ENCODE results near the gene PBXIP1. TPM values are rescaled to one million over a fixed set of nuclear protein-coding genes. Genes with fewer than 3 reads are reported as not detected.

PBXIP1 gene, protein sequence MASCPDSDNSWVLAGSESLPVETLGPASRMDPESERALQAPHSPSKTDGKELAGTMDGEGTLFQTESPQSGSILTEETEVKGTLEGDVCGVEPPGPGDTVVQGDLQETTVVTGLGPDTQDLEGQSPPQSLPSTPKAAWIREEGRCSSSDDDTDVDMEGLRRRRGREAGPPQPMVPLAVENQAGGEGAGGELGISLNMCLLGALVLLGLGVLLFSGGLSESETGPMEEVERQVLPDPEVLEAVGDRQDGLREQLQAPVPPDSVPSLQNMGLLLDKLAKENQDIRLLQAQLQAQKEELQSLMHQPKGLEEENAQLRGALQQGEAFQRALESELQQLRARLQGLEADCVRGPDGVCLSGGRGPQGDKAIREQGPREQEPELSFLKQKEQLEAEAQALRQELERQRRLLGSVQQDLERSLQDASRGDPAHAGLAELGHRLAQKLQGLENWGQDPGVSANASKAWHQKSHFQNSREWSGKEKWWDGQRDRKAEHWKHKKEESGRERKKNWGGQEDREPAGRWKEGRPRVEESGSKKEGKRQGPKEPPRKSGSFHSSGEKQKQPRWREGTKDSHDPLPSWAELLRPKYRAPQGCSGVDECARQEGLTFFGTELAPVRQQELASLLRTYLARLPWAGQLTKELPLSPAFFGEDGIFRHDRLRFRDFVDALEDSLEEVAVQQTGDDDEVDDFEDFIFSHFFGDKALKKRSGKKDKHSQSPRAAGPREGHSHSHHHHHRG
- polyA plus RNA-seq (ENCODE audit: insufficient read length in 3 of 3): 10 to 100 TPM; 56.2 to 80.8 (median 70.4) TPM
- long read RNA-seq, donor 1, partial matches to known transcripts: 7 of 9 reads
- long read RNA-seq, donor 1, other reads (novel, unspliced or antisense): 0 of 9 reads
- long read RNA-seq, donor 2, partial matches to known transcripts: 35 of 37 reads
- long read RNA-seq, donor 2, other reads (novel, unspliced or antisense): 0 of 37 reads
- long read RNA-seq, donor 3, transcript PBXIP1-202 (11 exons, 3,212 nt): major isoform, 5 of 16 reads
- long read RNA-seq, donor 3, partial matches to known transcripts: 11 of 16 reads
- long read RNA-seq, donor 3, other reads (novel, unspliced or antisense): 0 of 16 reads
- long read RNA-seq, donor 4, partial matches to known transcripts: 65 of 69 reads
- long read RNA-seq, donor 4, other reads (novel, unspliced or antisense): 0 of 69 reads
- long read RNA-seq, donor 5: 0 reads
- long read RNA-seq, donor 6, partial matches to known transcripts: 11 of 12 reads
- long read RNA-seq, donor 6, other reads (novel, unspliced or antisense): 0 of 12 reads
- long read RNA-seq, donor 7, partial matches to known transcripts: 0 of 4 reads
- long read RNA-seq, donor 7, other reads (novel, unspliced or antisense): 0 of 4 reads
- long read RNA-seq, donor 8, partial matches to known transcripts: 12 of 13 reads
- long read RNA-seq, donor 8, other reads (novel, unspliced or antisense): 0 of 13 reads
- long read RNA-seq, donor 9, partial matches to known transcripts: 0 of 3 reads
- long read RNA-seq, donor 9, other reads (novel, unspliced or antisense): 0 of 3 reads
- long read RNA-seq, donor 10, partial matches to known transcripts: 10 of 12 reads
- long read RNA-seq, donor 10, other reads (novel, unspliced or antisense): 0 of 12 reads
- long read RNA-seq, donor 11, transcript PBXIP1-202 (11 exons, 3,212 nt): major isoform, 5 of 5 reads
- long read RNA-seq, donor 11, partial matches to known transcripts: 0 of 5 reads
- long read RNA-seq, donor 11, other reads (novel, unspliced or antisense): 0 of 5 reads
- long read RNA-seq, donor 12, partial matches to known transcripts: 0 of 3 reads
- long read RNA-seq, donor 12, other reads (novel, unspliced or antisense): 0 of 3 reads
- long read RNA-seq, donor 13, partial matches to known transcripts: 13 of 15 reads
- long read RNA-seq, donor 13, other reads (novel, unspliced or antisense): 0 of 15 reads
- long read RNA-seq, donor 14, partial matches to known transcripts: 5 of 7 reads
- long read RNA-seq, donor 14, other reads (novel, unspliced or antisense): 0 of 7 reads
- long read RNA-seq, donor 15, partial matches to known transcripts: 5 of 5 reads
- long read RNA-seq, donor 15, other reads (novel, unspliced or antisense): 0 of 5 reads
- long read RNA-seq, donor 16, transcript PBXIP1-202 (11 exons, 3,212 nt): major isoform, 12 of 27 reads
- long read RNA-seq, donor 16, partial matches to known transcripts: 15 of 27 reads
- long read RNA-seq, donor 16, other reads (novel, unspliced or antisense): 0 of 27 reads

DNA sequence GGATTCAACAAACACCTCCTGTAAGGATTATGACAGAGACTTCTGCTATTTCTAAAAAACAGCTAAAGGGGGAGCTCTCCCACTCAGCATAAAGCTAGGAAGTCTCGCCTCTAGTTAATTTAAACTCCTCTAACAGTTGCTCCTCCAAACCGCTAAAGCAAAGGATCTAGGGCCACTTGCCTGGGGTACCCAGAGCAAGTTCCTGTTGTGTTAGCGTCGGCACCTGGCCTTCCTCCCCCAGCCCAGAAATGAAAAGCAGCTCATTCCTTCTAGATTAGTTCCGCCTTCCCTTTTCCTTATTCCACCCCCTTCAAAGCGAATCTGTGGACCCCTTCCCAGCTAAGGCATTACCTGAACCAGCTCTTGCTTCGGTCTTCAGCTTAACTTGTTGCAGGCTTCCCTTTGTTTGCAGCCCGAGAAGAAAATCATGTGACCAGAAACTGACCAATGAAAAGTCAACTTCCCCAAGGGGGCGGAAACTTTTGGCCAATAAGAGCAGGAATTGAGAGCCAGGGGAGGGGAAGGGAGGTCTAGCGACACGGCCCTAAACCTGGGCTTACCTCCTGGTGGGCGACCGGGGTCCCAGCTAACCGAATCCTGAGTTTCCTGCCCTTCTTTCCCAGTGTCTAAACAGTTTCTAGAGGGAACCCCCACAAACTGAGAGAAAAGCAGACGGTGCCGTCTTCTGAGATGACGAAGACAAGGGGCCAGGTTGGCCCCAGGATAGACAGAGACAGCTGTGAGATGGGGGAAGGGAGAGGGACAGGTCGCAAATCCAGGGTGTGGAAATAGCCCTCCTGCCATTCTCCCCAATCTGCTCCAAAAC, at the start of gene PBXIP1:
PBXIP1 (minus strand) TSS at position 382 of the 826 bp plus-strand sequence. CDS start 2,378 bp downstream, outside the sequence.
- peak in 10 of 11 donors; percentile 89 to 98 (median 94) for DNase-seq (ENCODE audit: extremely low read depth in 1 of 11, low read depth in 9 of 11, low spot score in 4 of 11)

DNA sequence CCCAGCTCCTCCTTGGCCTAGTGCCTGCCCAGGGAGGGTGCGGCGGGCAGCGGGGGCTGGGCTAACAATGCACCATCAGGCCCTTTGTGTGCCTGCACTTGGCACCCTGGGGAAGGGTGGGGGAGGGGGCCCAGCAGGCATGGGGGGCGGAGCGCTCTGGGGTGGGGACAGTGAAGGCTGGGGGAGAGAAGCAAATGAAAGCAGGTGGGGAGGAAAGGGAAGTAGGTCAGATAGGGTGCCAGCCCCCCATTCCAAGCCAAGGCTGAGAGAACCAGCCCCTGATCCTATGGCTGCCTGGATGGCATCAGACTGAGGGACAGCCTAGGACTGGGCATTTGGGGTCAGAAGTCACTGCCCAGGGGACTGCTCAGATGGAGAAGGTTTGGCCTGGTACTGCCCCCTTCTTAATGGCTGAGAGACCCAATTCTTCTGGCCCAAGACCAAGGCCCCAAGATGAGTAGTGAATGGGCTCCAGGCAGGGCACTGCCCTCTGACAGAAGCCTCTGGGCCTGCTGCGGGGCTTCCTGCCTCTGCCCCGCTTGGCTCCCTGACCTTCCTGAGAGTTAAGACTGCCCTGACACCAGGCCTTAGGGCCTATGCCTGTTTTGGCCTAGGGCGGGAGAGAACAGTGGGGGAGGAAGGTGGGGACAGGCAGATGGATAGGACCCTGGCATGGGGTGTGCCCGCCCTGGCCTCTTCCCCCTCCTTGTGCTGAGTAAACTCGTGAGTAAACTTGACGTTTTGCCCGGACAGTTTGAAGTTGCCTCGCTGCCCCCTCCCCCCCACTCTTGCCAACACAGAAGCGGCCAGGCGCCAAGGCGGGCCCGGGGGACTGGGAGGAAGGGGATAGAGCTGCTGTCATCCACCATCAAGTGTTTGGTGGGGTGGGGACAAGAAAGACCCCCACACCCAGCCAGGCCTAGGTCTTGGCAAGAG, 49.4 kb upstream of the PBXIP1 start:
- DNase-seq (ENCODE audit: extremely low read depth in 1 of 11, low read depth in 9 of 11, low spot score in 4 of 11): no peak

DNA sequence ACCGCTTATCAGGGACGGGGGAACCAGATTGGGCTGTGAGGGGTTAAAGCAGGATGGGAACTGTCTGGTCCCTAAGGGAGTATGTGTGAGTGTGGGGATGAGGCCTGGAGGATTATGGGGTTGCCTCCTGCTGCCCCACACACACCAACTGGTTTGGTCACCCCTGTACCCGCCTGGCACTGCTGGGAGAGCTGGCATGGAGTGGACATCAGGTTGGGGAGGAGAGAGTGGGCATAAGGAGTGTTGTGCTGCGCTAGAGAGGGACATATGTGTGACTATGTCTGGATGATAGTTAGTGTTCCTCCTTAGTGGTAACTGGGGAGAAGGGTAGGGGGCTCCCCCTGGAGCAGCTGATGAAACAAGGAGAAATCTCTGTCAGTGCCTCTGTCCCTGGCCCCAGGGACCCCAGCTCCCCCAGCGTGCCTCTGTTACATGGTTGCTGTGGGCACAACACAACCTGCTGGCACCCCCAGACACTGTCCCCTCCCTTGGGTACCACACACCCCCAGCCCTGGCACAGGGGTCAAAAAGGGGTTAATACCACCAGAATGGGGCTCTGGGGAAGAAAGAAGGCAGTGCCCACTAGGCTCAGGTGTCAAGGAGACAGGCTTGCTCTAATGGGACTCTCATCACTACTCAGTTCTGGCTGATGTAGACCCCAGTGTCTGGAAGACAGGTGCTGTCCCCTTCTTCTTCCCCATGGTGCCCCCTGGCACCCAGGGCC, 48.6 kb upstream of the PBXIP1 start:
- DNase-seq (ENCODE audit: extremely low read depth in 1 of 11, low read depth in 9 of 11, low spot score in 4 of 11): no peak

DNA sequence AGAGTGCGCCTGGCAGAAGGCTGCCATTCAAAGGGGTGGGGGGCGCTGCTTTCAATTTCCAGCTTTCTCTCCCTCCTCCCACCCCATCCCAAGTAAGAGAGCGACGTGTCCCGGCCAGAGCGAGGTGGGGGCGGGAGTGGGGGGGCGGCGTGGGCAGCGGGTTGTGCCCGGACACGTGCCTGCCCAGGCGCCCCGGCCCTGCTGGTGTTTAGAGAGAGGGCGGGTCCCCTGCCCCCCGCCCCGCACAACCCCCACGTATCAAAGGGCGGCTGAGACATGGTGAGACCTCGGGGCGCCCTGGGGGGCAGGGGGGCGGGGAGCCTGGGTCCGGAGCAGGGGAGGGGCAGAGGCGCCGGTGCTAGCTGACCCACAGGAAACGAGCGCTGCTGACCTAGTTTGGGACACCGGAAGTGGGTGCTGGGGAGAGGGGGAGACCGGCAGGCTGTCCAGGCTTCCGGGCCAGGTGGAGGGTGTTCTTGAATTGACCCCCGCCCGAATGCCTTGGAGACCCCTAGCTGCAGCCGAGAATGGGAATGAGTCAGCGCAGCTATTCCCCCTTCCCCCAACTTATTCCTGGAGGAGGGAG, 48.0 kb upstream of the PBXIP1 start:
- DNase-seq (ENCODE audit: extremely low read depth in 1 of 11, low read depth in 9 of 11, low spot score in 4 of 11): peak in 1 of 11 donors; percentile 33

DNA sequence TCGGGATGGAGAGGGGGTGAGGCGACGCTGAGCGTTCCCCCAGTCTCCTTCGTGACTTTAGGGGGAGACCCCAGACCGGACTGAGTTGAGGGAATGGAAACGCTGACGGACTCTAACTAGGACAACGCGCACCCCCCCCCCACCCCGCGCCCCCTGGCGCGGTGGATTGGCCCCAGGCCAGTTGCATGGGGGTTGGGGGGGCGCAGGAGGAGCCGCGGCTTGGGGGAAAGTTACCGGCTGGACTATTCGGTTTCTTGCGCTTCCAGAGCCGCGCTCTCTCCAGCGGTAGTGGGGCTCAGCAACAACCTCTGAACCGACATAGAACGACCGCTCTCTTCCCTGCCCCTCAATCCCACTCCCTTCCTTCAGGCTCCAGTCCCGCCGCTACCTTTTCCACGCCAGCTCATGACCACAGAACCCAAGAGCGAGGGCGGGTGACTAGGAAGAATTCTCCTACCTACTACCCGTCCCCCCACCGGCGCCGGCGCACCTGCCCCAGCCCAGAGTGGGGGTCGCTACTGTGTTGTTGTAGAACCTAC, 47.4 kb upstream of the PBXIP1 start:
- DNase-seq (ENCODE audit: extremely low read depth in 1 of 11, low read depth in 9 of 11, low spot score in 4 of 11): peak in 1 of 11 donors; percentile 18

DNA sequence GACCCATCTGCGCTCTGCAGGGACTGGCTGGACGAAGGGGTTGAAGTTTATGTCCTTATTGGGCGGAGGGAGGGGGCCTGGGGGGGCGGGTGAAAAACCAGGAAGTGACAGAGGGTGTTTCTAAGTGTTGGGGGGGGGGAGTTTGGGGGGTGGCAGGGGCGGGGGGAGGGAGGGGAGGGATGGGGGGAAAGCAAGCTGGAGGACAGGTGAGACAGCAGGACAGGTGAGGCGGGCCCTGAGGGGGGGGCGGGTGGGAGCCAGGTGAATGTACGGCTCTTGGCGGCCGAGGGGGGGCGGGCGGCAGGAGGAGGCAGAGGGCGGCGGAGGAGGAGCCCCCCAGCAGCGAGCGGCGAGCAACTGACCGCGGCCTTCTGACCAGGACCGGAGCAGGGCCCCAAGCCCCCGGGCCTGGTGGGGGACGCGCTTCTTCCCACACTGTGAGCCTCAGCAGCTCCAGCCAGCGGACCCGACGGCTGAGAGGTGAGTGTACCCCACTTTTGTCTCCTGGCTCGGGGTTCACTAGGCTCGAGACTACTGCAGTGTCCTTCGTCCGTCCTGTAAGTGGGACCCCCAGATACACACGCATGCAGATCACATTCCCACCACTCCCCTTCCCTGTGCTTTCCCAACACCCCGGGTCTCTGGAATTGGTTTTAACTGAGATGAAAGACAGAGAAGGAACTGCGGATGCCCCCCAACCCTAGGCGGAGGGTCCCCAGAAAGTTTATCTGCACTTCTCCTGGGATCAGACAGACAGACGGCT, 46.7 kb upstream of the PBXIP1 start, which contains the start of gene ZBTB7B:
ZBTB7B (plus strand) TSS at position 339 of the 763 bp plus-strand sequence. CDS start 11,859 bp downstream, outside the sequence.
- no peak for DNase-seq (ENCODE audit: extremely low read depth in 1 of 11, low read depth in 9 of 11, low spot score in 4 of 11)

DNA sequence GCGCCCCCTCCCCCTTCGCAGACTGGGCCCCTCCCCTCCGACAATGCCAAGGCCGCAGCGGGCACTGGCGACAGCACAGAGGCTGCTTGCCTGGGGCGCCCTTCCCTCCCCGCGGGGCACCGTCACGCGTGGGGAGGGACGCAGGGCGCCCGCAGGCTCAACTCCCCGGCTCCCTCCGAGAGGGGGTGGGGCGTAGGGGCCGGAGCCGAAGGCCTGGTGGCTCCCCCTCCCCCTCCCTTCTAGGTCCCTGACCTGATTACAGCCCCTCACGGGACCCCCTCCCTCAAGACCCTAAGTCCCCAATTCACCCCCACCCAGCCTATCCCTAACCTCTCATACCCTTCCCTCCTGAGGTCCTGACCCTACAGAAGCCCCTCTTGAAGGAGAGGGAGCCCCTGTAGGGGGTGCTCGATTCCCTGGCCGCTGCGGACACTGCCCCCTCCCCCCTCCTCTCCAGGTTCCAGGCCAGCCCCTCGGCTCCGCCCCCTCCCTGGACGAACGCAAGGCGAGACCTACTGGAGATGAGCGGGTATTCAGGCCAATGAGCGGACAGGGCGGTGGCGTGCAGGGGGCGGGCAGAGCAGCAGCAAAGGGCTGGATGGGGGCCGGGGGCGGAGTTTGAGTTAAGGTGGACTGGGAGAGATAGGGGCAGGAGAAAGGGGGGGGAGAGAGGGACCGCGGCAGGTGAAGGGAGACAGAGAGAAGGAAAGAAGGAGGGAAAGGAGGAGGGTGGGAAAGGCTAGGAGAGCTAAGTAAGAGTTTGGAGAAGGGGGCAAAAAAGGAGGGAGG, 46.0 kb upstream of the PBXIP1 start:
- DNase-seq (ENCODE audit: extremely low read depth in 1 of 11, low read depth in 9 of 11, low spot score in 4 of 11): peak; percentile 94 to 99 (median 98)

DNA sequence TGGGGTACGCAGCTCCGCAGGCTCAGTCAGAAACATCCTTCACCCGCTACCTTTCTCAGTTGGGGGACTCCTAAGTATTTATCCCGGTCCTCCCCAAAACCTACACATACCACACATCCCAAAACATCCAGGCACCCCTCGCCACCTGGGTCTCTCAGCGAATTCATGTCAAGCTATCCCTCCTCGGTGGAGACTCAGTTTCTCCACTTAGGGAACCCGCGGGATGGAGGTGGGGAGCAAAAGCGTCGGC, 45.5 kb upstream of the PBXIP1 start:
- DNase-seq (ENCODE audit: extremely low read depth in 1 of 11, low read depth in 9 of 11, low spot score in 4 of 11): no peak

DNA sequence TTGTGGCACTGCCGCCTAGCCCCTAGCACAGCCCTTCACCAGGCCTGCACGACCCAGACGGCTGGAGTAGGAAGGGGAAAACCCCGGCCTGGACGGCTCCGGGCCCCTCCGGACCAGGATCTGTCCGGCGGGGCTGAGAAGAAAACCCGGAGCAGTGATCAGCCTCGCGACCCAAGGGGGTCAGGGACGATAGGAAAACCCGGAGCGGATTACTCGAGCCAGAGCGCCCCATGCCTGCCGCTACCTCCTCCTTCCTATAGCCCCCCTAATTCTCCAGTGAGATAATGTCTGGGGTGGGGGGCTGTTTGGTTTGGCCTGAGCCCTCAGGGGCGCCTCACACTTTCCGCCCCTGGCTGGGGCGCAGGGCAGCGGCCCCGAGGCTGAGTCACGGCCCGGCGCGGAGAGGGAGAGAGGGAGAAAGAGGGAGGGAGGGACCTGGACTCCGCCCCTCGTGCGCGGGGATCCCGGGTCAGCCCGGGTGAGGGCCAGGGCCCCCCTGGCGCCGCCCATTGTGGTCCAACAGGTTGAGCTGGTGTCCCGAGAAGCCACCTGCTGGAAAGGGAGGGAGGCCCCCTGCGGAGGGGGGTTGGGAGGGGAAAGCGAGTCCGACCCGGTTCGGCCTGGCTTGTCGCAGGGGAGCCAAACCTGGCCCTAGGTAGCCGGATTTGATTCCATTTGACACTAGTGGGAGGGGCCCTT, 45.0 kb upstream of the PBXIP1 start:
- peak in 10 of 11 donors; percentile 86 to 95 (median 89) for DNase-seq (ENCODE audit: extremely low read depth in 1 of 11, low read depth in 9 of 11, low spot score in 4 of 11)

DNA sequence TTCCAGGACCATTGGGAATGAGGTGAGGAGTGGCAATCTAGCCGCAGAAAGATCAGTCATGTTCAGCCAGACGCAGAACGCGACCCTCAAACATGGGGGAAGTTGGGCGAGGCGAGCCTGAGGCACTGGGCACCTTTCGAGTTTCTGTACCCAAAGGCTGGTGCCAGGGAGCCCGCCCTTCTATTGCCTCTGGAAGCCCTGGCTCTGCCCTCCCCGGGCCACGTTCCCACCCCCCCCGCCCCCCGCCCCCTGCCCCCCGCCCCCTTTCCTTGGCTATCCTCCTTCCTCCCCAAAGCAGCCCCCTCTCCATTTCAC, 44.5 kb upstream of the PBXIP1 start:
- DNase-seq (ENCODE audit: extremely low read depth in 1 of 11, low read depth in 9 of 11, low spot score in 4 of 11): no peak

DNA sequence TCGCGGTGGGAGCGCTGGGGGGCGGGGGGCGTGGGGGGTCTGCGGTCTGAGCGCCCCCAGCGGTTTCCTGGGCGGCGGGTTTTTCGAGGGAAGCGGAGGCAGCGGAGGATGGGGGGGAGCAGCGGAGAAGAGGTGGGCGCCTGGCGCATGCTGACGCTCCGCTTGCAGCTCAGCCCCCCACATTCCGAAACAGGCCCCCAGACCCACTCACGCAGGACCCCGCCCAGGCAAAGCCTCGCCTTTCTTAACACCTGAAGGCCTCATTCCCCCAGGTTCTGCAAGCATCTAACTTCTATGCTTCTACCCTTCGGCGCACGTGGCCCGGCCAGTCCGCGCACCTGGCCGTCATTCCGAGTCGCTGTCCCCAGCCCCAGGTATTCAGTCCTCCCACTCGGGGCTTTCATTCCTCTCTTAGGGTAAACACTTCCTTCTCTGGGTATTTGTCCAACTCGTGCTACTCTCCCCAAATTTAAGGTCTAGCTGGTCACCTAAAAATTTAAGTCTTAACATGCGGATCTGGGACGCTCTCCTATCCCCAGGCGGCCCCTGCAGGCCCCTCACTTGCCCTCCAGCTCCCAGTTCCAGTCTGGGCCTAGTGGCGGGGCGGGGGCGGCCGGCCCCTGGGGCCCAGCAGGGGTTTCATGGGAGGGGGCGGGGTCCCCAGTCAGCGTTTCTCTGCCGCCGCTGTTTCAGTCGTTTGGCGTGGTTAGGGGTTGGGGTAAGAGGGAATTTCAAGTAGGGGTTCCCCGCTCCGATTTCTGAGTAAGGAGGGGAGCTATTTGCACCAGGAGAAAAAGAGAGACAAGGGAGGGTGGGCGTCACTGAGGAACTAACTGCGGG, 43.9 kb upstream of the PBXIP1 start:
- DNase-seq (ENCODE audit: extremely low read depth in 1 of 11, low read depth in 9 of 11, low spot score in 4 of 11): peak in 1 of 11 donors; percentile 29
